Muscle of leg (tissue), 11 donors: ENCODE data around the gene CD81. TPM values are rescaled to one million over a fixed set of nuclear protein-coding genes. Genes with fewer than 3 reads are reported as not detected.
"Not testable (repeated sequence)": the region's sequence is repeated elsewhere in the genome, so short reads cannot be mapped to it uniquely, and the experiment has no call there.

Source experiments
- DNase-seq: peaks from one replicate; pipeline ENCODE4 v3.0.0; 2013
- H3K27ac ChIP-seq: one replicate; pipeline ENCODE4 v1.5.1; 2013; ENCODE audit warnings: mild to moderate bottlenecking, low read length, control low read depth
- H3K27me3 ChIP-seq: one replicate; pipeline ENCODE4 v1.6.1; 2013; ENCODE audit warnings: low read length; ENCODE audit not compliant: control insufficient read depth, insufficient read depth
- H3K36me3 ChIP-seq: one replicate; pipeline ENCODE4 v1.6.1; 2013; ENCODE audit warnings: low read length; ENCODE audit not compliant: control insufficient read depth, insufficient read depth
- H3K4me1 ChIP-seq: one replicate; pipeline ENCODE4 v1.6.1; 2013; ENCODE audit warnings: low read length; ENCODE audit not compliant: control insufficient read depth, insufficient read depth
- H3K4me3 ChIP-seq: one replicate; pipeline ENCODE4 v1.5.1; 2013; ENCODE audit warnings: low read length, control low read depth
- H3K9me3 ChIP-seq: replicated peaks from 2 replicates; pipeline ENCODE4 v1.6.1; 2013; ENCODE audit warnings: low read depth, low read length; ENCODE audit not compliant: control insufficient read depth
- WGBS: methylation state at CpG from one replicate; pipeline ENCODE4 v1.1.5; 2013; ENCODE audit warnings: missing lambda C conversion rate; ENCODE audit not compliant: insufficient coverage; 5-methylcytosine and 5-hydroxymethylcytosine counted together
- polyA plus RNA-seq, 8 donors: library from polyadenylated mRNA; unstranded; fragments of 120-200 nt; gene quantifications; one replicate each; pipeline versions ENCODE4 v1.2.1 to v1.2.3, GENCODE V29; 2013; ENCODE audit warnings: inconsistent platforms in 1 of 8, low replicate concordance in 1 of 8; ENCODE audit not compliant: insufficient read length in 8 of 8, insufficient read depth in 1 of 8
- total RNA-seq: library from RNA; stranded (reverse); fragments of 120-200 nt; gene quantifications from one replicate; pipeline ENCODE4 v1.2.4, GENCODE V29; 2013

Gene CD81
- total and polyA plus RNA-seq, 9 donors, result 187 to 495 (median 426) TPM

GRCh38 chr11:2362414-2362813 lies 14.7 kb upstream of the CD81 start:
- 95% methylated on average over 7 of the region's 7 CpGs for WGBS
- no peak for DNase-seq

GRCh38 chr11:2363130-2363529 lies 14.0 kb upstream of the CD81 start:
- no peaks in the 10 kb centered on the region for H3K9me3 ChIP-seq

More at GRCh38 chr11:2362414-2362813, 14.7 kb upstream of the CD81 start:
- H3K9me3 ChIP-seq, result no peaks in the 10 kb centered on the region
- H3K4me3 ChIP-seq, result no peak overlapping the region
- no peaks in the 10 kb centered on the region for H3K27me3 ChIP-seq
- H3K27ac ChIP-seq, result no peak overlapping the region
- no peaks in the 10 kb centered on the region for H3K36me3 ChIP-seq
- peaks cover 30% of the 10 kb centered on the region for H3K4me1 ChIP-seq

GRCh38 chr11:2363577-2364370 lies 13.3 kb upstream of the CD81 start:
- Histone ChIP-seq H3K27ac (peak overlapping the region; percentile 66), H3K9me3 (no peaks in the 10 kb centered on the region), H3K4me1 (peaks cover 35% of the 10 kb centered on the region), H3K36me3 (no peaks in the 10 kb centered on the region), H3K4me3 (no peak overlapping the region), H3K27me3 (no peaks in the 10 kb centered on the region)
- WGBS, result 83% methylated on average over 10 of the region's 15 CpGs
- DNase-seq, result peak; percentile 52

More at GRCh38 chr11:2363130-2363529, 14.0 kb upstream of the CD81 start:
- Histone ChIP-seq H3K36me3 (no peaks in the 10 kb centered on the region), H3K27ac (peak overlapping the region; percentile 51), H3K4me3 (no peak overlapping the region), H3K27me3 (no peaks in the 10 kb centered on the region), H3K4me1 (peaks cover 35% of the 10 kb centered on the region)
- WGBS, result 81% methylated on average over 9 of the region's 10 CpGs
- DNase-seq, result no peak

- H3K36me3 ChIP-seq, H3K9me3 ChIP-seq, DNase-seq, H3K27ac ChIP-seq, H3K27me3 ChIP-seq, H3K4me3 ChIP-seq: not testable (repeated sequence)
- WGBS, result 85% methylated on average over 11 of the region's 12 CpGs
- H3K4me1 ChIP-seq, result peaks cover 35% of the 10 kb centered on the region
These were observed 12.7 kb upstream of the CD81 start for GRCh38 chr11:2364386-2364785.

- Histone ChIP-seq H3K27ac (peak overlapping the region; percentile 13), H3K4me1 (peaks cover 35% of the 10 kb centered on the region), H3K27me3 (no peaks in the 10 kb centered on the region), H3K9me3 (no peaks in the 10 kb centered on the region), H3K4me3 (no peak overlapping the region), H3K36me3 (no peaks in the 10 kb centered on the region)
- DNase-seq, result no peak
- WGBS, result 83% methylated on average over 16 of the region's 16 CpGs
These were observed 11.4 kb upstream of the CD81 start for GRCh38 chr11:2365571-2366210.

GRCh38 chr11:2366276-2366675 lies 10.8 kb upstream of the CD81 start:
- Histone ChIP-seq H3K9me3 (no peaks in the 10 kb centered on the region), H3K27me3 (no peaks in the 10 kb centered on the region), H3K27ac (peak overlapping the region; percentile 13), H3K36me3 (no peaks in the 10 kb centered on the region), H3K4me3 (no peak overlapping the region), H3K4me1 (peaks cover 35% of the 10 kb centered on the region)
- WGBS, result 55% methylated on average over 8 of the region's 11 CpGs
- peak; percentile 40 for DNase-seq

- 74% methylated on average over 7 of the region's 7 CpGs for WGBS
- DNase-seq, result no peak
- H3K4me1 ChIP-seq, result peaks cover 35% of the 10 kb centered on the region
- no peak overlapping the region for H3K4me3 ChIP-seq
- H3K27ac ChIP-seq, result no peak overlapping the region
- no peaks in the 10 kb centered on the region for H3K36me3 ChIP-seq
- H3K9me3 ChIP-seq, result peaks cover 2% of the 10 kb centered on the region
- no peaks in the 10 kb centered on the region for H3K27me3 ChIP-seq
These were observed 10.4 kb upstream of the CD81 start for GRCh38 chr11:2366733-2367132.

GRCh38 chr11:2367266-2368160 lies 9.6 kb upstream of the CD81 start:
- H3K9me3 ChIP-seq, result peaks cover 2% of the 10 kb centered on the region
- 69% methylated on average over 10 of the region's 17 CpGs for WGBS
- DNase-seq, result no peak
- H3K4me1 ChIP-seq, result peaks cover 33% of the 10 kb centered on the region
- H3K4me3 ChIP-seq, result no peak overlapping the region
- H3K36me3 ChIP-seq, result no peaks in the 10 kb centered on the region
- H3K27me3 ChIP-seq, result no peaks in the 10 kb centered on the region
- no peak overlapping the region for H3K27ac ChIP-seq

- WGBS, result 91% methylated on average over 6 of the region's 7 CpGs
- no peak overlapping the region for H3K27ac ChIP-seq
- DNase-seq, result no peak
- peaks cover 2% of the 10 kb centered on the region for H3K9me3 ChIP-seq
- no peaks in the 10 kb centered on the region for H3K36me3 ChIP-seq
- no peaks in the 10 kb centered on the region for H3K27me3 ChIP-seq
- peaks cover 25% of the 10 kb centered on the region for H3K4me1 ChIP-seq
- H3K4me3 ChIP-seq, result no peak overlapping the region
These were observed 8.8 kb upstream of the CD81 start for GRCh38 chr11:2368178-2368850.
